ENCODE measurements around the gene TCF15. TPM values are rescaled to one million over a fixed set of nuclear protein-coding genes. Genes with fewer than 3 reads are reported as not detected.

Gene TCF15
- not detected for total RNA-seq

- Histone ChIP-seq H3K27ac (no peak within 1 kb of the TSS), H3K4me1 (peaks cover 0 to 7% (median 3%) of the 10 kb centered on the region in 4 donors), H3K9me3 (no peaks in the 10 kb centered on the region), H3K27me3 (peaks cover 70% of the 10 kb centered on the region), H3K4me3 (peak within 1 kb of the TSS in 1 of 4 donors; percentile 21), H3K36me3 (no peaks in the 10 kb centered on the region)
- WGBS, 2 donors (ENCODE audit: low coverage in 1 of 2): 23 to 45% methylated on average over 5 to 44 of the region's 84 CpGs
- TF ChIP-seq, protein P1, sequence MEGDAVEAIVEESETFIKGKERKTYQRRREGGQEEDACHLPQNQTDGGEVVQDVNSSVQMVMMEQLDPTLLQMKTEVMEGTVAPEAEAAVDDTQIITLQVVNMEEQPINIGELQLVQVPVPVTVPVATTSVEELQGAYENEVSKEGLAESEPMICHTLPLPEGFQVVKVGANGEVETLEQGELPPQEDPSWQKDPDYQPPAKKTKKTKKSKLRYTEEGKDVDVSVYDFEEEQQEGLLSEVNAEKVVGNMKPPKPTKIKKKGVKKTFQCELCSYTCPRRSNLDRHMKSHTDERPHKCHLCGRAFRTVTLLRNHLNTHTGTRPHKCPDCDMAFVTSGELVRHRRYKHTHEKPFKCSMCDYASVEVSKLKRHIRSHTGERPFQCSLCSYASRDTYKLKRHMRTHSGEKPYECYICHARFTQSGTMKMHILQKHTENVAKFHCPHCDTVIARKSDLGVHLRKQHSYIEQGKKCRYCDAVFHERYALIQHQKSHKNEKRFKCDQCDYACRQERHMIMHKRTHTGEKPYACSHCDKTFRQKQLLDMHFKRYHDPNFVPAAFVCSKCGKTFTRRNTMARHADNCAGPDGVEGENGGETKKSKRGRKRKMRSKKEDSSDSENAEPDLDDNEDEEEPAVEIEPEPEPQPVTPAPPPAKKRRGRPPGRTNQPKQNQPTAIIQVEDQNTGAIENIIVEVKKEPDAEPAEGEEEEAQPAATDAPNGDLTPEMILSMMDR (IDR thresholded peaks at IDR 0.05): no peak
- TF ChIP-seq POLR2A (IDR thresholded peaks at IDR 0.05) (no peak), POLR2AphosphoS5 (IDR thresholded peaks at IDR 0.05) (no peak), EP300 (IDR thresholded peaks at IDR 0.05; ENCODE audit: low read depth) (no peak)
- in situ Hi-C loops (cut with MboI; ENCODE audit: low pct_ligation_motif_present in 1 of 4, low pct_unique_long_range_greater_than_20kb in 1 of 4, low sequenced_read_pairs in 3 of 4): no loop called here
- intact Hi-C loops (cut with DNase I; ENCODE audit: low total_unique reads): no loop called here
- no peak for DNase-seq
These were observed at the start of gene TCF15 for GRCh38 chr20:610130-611046. Gene TCF15 (minus strand): TSS chr20:610309. CDS start chr20:610237, 72 bp downstream.

DNA sequence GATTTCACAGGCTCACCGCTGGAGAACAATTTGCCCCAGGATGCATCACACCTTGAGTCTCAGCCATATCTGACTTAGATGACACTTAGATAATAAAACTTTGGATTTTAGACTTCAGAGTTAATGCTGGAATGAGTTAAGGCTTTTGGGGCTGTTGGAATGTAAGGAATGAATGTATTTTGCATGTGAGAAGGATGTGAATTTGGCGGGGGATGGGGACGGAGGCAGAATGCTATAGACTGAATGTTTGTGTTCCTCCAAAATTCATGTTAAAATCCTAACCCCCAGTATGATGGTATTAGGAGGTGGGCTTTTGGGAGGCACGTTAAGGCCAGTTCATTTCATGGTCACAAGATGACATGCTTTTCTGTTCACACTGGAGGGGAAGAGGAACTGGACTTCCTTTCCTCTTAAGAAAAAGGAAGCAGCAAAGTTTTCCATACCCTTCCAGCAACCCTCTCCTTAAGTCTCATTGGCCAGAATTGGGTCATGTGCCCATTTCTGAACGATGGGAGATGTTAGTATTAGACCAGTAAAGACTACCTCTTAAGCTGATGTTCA, 48.7 kb upstream of the TCF15 start:
- intact Hi-C loops (cut with DNase I; ENCODE audit: low total_unique reads) (no loop called here), in situ Hi-C loops (cut with MboI; ENCODE audit: low pct_ligation_motif_present in 1 of 4, low pct_unique_long_range_greater_than_20kb in 1 of 4, low sequenced_read_pairs in 3 of 4) (loop anchor here in 1 of 4 donors (10.0 kb wide), 1 partner anchor 94 kb away; no protein-coding TSS in a partner anchor)
- peaks cover 60% of the 10 kb centered on the region for H3K27me3 ChIP-seq
- TF ChIP-seq EP300 (IDR thresholded peaks at IDR 0.05; ENCODE audit: low read depth): no peak
- TF ChIP-seq, protein P1 (IDR thresholded peaks at IDR 0.05): no peak
- no peak for TF ChIP-seq POLR2A (IDR thresholded peaks at IDR 0.05)
- no peak for TF ChIP-seq POLR2AphosphoS5 (IDR thresholded peaks at IDR 0.05)
- DNase-seq: no peak
- no peaks in the 10 kb centered on the region for H3K9me3 ChIP-seq
- no peak overlapping the region for H3K4me3 ChIP-seq
- H3K36me3 ChIP-seq: no peaks in the 10 kb centered on the region
- WGBS, 2 donors (ENCODE audit: low coverage in 1 of 2): 41 to 53% methylated on average over 4 to 5 of the region's 5 CpGs
- H3K27ac ChIP-seq: no peak overlapping the region
- peaks cover 0 to 6% (median 3%) of the 10 kb centered on the region in 4 donors for H3K4me1 ChIP-seq

- in situ Hi-C loops (cut with MboI; ENCODE audit: low pct_ligation_motif_present in 1 of 4, low pct_unique_long_range_greater_than_20kb in 1 of 4, low sequenced_read_pairs in 3 of 4): loop anchor here in 1 of 4 donors (10.0 kb wide), 1 partner anchor 93 kb away; no protein-coding TSS in a partner anchor
- WGBS, 2 donors (ENCODE audit: low coverage in 1 of 2): 0 to 39% methylated on average over 1 to 2 of the region's 2 CpGs
- Histone ChIP-seq H3K27ac (no peak overlapping the region), H3K9me3 (no peaks in the 10 kb centered on the region), H3K4me1 (peaks cover 0 to 9% (median 3%) of the 10 kb centered on the region in 4 donors), H3K36me3 (no peaks in the 10 kb centered on the region), H3K27me3 (peaks cover 54% of the 10 kb centered on the region), H3K4me3 (no peak overlapping the region)
- intact Hi-C loops (cut with DNase I; ENCODE audit: low total_unique reads): no loop called here
- DNase-seq: no peak
- TF ChIP-seq POLR2AphosphoS5 (IDR thresholded peaks at IDR 0.05) (no peak), EP300 (IDR thresholded peaks at IDR 0.05; ENCODE audit: low read depth) (no peak), POLR2A (IDR thresholded peaks at IDR 0.05) (no peak)
- TF ChIP-seq, protein P1 (IDR thresholded peaks at IDR 0.05): no peak
These were observed 48.1 kb upstream of the TCF15 start for GRCh38 chr20:658202-658601.

All from transverse colon (tissue), 4 donors.